HEK293 (cell line): ENCODE data around the gene CD1D.

ENCODE experiments used
- CTCF ChIA-PET: fragments of 350-600 bp; formaldehyde crosslinking; extraction: SDS; loops from one replicate; lab custom pipeline; 2021; ENCODE audit warnings: antibody characterized with exemption; lab: Yijun Ruan, JAX
- POLR2A ChIA-PET: fragments of 300-600 bp; formaldehyde crosslinking; extraction: SDS; loops from one replicate; lab custom pipeline; 2020; ENCODE audit warnings: antibody characterized with exemption, inconsistent platforms; lab: Yijun Ruan, JAX
- H3K27ac ChIP-seq: fragments of 200-500 bp; sonication (Bioruptor generic); 2 replicates; pipeline ENCODE4 v1.5.1; 2014; ENCODE audit warnings: low read depth, low read length, control low read depth, inconsistent platforms; ENCODE audit errors: extremely low read depth
- H3K36me3 ChIP-seq, 2 experiments: fragments of 200-500 bp in 1 of 2; sonication (Bioruptor generic) in 1 of 2; 1 replicate in 1 of 2; 2 replicates in 1 of 2; pipeline ENCODE4 v1.5.1; 2014 to 2017; ENCODE audit warnings: inconsistent platforms in 2 of 2, low read length in 2 of 2; ENCODE audit not compliant: control insufficient read depth in 2 of 2, insufficient read depth in 1 of 2
- H3K4me1 ChIP-seq: fragments of 200-500 bp; sonication (Bioruptor generic); 2 replicates; pipeline ENCODE4 v1.5.1; 2014; ENCODE audit warnings: mild to moderate bottlenecking, low read length, inconsistent platforms; ENCODE audit not compliant: control insufficient read depth, insufficient read depth
- H3K4me3 ChIP-seq: 2 replicates; pipeline ENCODE4 v1.5.1; 2011; ENCODE audit warnings: low read depth, mild to moderate bottlenecking, control low read depth, low read length, moderate library complexity
- H3K9me3 ChIP-seq: fragments of 200-500 bp; sonication (Bioruptor generic); 2 replicates; pipeline ENCODE4 v1.5.1; 2014; ENCODE audit warnings: low read depth, low read length, inconsistent platforms; ENCODE audit not compliant: control insufficient read depth, insufficient read depth
- GFI1B ChIP-seq: fragments of 450-650 bp; formaldehyde crosslinking; IDR thresholded peaks from 2 replicates; pipeline ENCODE4 v1.5.1; 2016; ENCODE audit warnings: missing biosample characterization, missing genetic modification characterization
- KLF17 ChIP-seq: fragments of 450-650 bp; formaldehyde crosslinking; IDR thresholded peaks from 2 replicates; pipeline ENCODE4 v1.5.1; 2016; ENCODE audit warnings: missing biosample characterization, missing genetic modification characterization
- REPIN1 ChIP-seq: fragments of 450-650 bp; formaldehyde crosslinking; IDR thresholded peaks from 2 replicates; pipeline ENCODE4 v1.5.1; 2017; ENCODE audit warnings: missing biosample characterization, missing genetic modification characterization, low read depth
- SP7 ChIP-seq: fragments of 450-650 bp; formaldehyde crosslinking; IDR thresholded peaks from 2 replicates; pipeline ENCODE4 v1.5.1; 2016; ENCODE audit warnings: missing biosample characterization, missing genetic modification characterization
- TCF7L2 ChIP-seq: IDR thresholded peaks from 2 replicates; pipeline ENCODE4 v1.6.1; 2011; ENCODE audit warnings: low read depth, mild to moderate bottlenecking, inconsistent platforms, low read length, moderate library complexity, borderline replicate concordance
- TSHZ1 ChIP-seq: fragments of 450-650 bp; formaldehyde crosslinking; IDR thresholded peaks from 2 replicates; pipeline ENCODE4 v1.5.1; 2016; ENCODE audit warnings: missing biosample characterization, missing genetic modification characterization, borderline replicate concordance
- ZBTB20 ChIP-seq: fragments of 450-650 bp; formaldehyde crosslinking; IDR thresholded peaks from 2 replicates; pipeline ENCODE4 v1.5.1; 2016; ENCODE audit warnings: missing biosample characterization, missing genetic modification characterization
- ZBTB6 ChIP-seq: fragments of 450-650 bp; formaldehyde crosslinking; IDR thresholded peaks from 2 replicates; pipeline ENCODE4 v1.5.1; 2017; ENCODE audit warnings: missing biosample characterization, missing genetic modification characterization
- ZEB2 ChIP-seq: fragments of 450-650 bp; formaldehyde crosslinking; IDR thresholded peaks from 2 replicates; pipeline ENCODE4 v1.5.1; 2016; ENCODE audit warnings: missing biosample characterization, missing genetic modification characterization
- ZFP69B ChIP-seq: fragments of 450-650 bp; formaldehyde crosslinking; IDR thresholded peaks from 2 replicates; pipeline ENCODE4 v1.5.1; 2016; ENCODE audit warnings: missing biosample characterization, missing genetic modification characterization
- ZNF148 ChIP-seq: fragments of 450-650 bp; formaldehyde crosslinking; IDR thresholded peaks from 2 replicates; pipeline ENCODE4 v1.5.0; 2017; ENCODE audit warnings: missing biosample characterization, missing genetic modification characterization, borderline replicate concordance
- ZNF155 ChIP-seq: fragments of 450-650 bp; formaldehyde crosslinking; IDR thresholded peaks from 2 replicates; pipeline ENCODE4 v1.5.1; 2016; ENCODE audit warnings: missing biosample characterization, missing genetic modification characterization
- ZNF239 ChIP-seq: fragments of 450-650 bp; formaldehyde crosslinking; IDR thresholded peaks from 2 replicates; pipeline ENCODE4 v1.5.1; 2016; ENCODE audit warnings: missing biosample characterization, missing genetic modification characterization
- ZNF248 ChIP-seq: fragments of 450-650 bp; formaldehyde crosslinking; IDR thresholded peaks from 2 replicates; pipeline ENCODE4 v1.5.1; 2017; ENCODE audit warnings: missing biosample characterization, missing genetic modification characterization
- ZNF354C ChIP-seq: fragments of 450-650 bp; formaldehyde crosslinking; IDR thresholded peaks from 2 replicates; pipeline ENCODE4 v1.5.1; 2016; ENCODE audit warnings: missing biosample characterization, missing genetic modification characterization, low read depth, borderline replicate concordance
- ZNF449 ChIP-seq: fragments of 450-650 bp; formaldehyde crosslinking; IDR thresholded peaks from 2 replicates; pipeline ENCODE4 v1.5.1; 2017; ENCODE audit warnings: missing biosample characterization, mild to moderate bottlenecking, missing genetic modification characterization, moderate library complexity
- ZNF580 ChIP-seq: fragments of 450-650 bp; formaldehyde crosslinking; IDR thresholded peaks from 2 replicates; pipeline ENCODE4 v1.5.1; 2016; ENCODE audit warnings: missing biosample characterization, missing genetic modification characterization
- ZNF596 ChIP-seq: fragments of 450-650 bp; IDR thresholded peaks from 2 replicates; pipeline ENCODE4 v1.5.0; 2018; ENCODE audit warnings: missing biosample characterization, mild to moderate bottlenecking, missing genetic modification characterization, moderate library complexity
- ZNF610 ChIP-seq: fragments of 450-650 bp; formaldehyde crosslinking; IDR thresholded peaks from 2 replicates; pipeline ENCODE4 v1.5.1; 2016; ENCODE audit warnings: missing biosample characterization, missing genetic modification characterization, borderline replicate concordance
- ZNF639 ChIP-seq: fragments of 450-650 bp; formaldehyde crosslinking; IDR thresholded peaks from 2 replicates; pipeline ENCODE4 v1.5.1; 2016; ENCODE audit warnings: missing biosample characterization, missing genetic modification characterization
- ZNF76 ChIP-seq: fragments of 450-650 bp; formaldehyde crosslinking; IDR thresholded peaks from 2 replicates; pipeline ENCODE4; 2016; ENCODE audit warnings: low read depth, missing biosample characterization, missing genetic modification characterization, borderline replicate concordance
- ZNF776 ChIP-seq: fragments of 450-650 bp; formaldehyde crosslinking; IDR thresholded peaks from 2 replicates; pipeline ENCODE4 v1.5.0; 2017; ENCODE audit warnings: missing biosample characterization, missing genetic modification characterization, borderline replicate concordance

The CD1D gene

DNA sequence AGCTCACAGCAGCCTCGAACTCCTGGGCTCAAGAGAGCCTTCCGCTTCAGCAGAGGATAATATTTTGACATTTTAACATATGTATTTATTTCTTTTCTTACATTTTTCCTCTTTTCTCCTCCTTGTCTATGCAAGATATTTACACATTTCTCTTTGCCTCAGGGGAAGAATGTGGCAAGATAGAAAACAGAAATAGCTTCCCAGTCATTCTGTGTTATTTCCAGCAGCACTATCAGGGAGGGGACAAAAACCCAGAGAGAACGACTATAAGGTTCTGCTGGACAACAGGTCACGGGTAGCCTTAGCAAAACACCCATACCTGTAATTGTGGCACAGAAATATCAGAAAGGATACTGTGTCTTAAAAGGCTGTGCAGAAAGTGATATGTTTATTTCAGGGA is 7.9 kb downstream of the CD1D start:
- POLR2A ChIA-PET = no interaction called here
- H3K36me3 ChIP-seq = peaks cover 0 to 4% of the 10 kb centered on the region in 2 experiments; a peak in 1 of 3 replicates
- no peak overlapping the region for H3K4me3 ChIP-seq
- TF ChIP-seq KLF17 (tag by site-specific recombination) = no peak
- no peak for TF ChIP-seq ZNF776 (tag by site-specific recombination)
- TF ChIP-seq TCF7L2 = no peak
- no peak for TF ChIP-seq ZNF155
- no peak for TF ChIP-seq ZNF596 (tag by site-specific recombination)
- no peak for TF ChIP-seq ZFP69B
- TF ChIP-seq ZNF449 (tag by site-specific recombination) = no peak
- no peak for TF ChIP-seq SP7 (tag by site-specific recombination)
- no peak for TF ChIP-seq REPIN1 (tag by site-specific recombination)
- no peak for TF ChIP-seq ZNF639
- TF ChIP-seq ZBTB6 (tag by site-specific recombination) = no peak
- TF ChIP-seq ZNF580 (tag by site-specific recombination) = no peak
- TF ChIP-seq TSHZ1 (tag by site-specific recombination) = no peak
- peaks cover 3% of the 10 kb centered on the region; the same call in 1 of the 2 replicates for H3K4me1 ChIP-seq
- no peaks in the 10 kb centered on the region for H3K9me3 ChIP-seq
- CTCF ChIA-PET = no interaction called here
- no peak overlapping the region for H3K27ac ChIP-seq

GRCh38 chr1:158189624-158190023 is 8.9 kb downstream of the CD1D start:
- no peak overlapping the region for H3K4me3 ChIP-seq
- CTCF ChIA-PET = interaction anchor here (0.6 to 1.7 kb wide), 5 partner anchors 12 to 226 kb away, joined by 3 to 7 read pairs (median 3); no protein-coding TSS in a partner anchor
- H3K36me3 ChIP-seq = no peaks in the 10 kb centered on the region
- POLR2A ChIA-PET = no interaction called here
- H3K4me1 ChIP-seq = peaks cover 3% of the 10 kb centered on the region; the same call in 1 of the 2 replicates
- no peak overlapping the region for H3K27ac ChIP-seq
- H3K9me3 ChIP-seq = no peaks in the 10 kb centered on the region
- TF ChIP-seq ZNF148 (no peak), ZNF239 (no peak), ZEB2 (no peak), GFI1B (tag by site-specific recombination) (no peak), ZNF248 (tag by site-specific recombination) (no peak), ZNF76 (tag by site-specific recombination) (no peak), ZNF610 (no peak), ZBTB6 (tag by site-specific recombination) (no peak), ZBTB20 (no peak), ZNF354C (no peak)
